MM.1S (cell line): ENCODE measurements around the gene LRRC1.

ENCODE experiments used
- DNase-seq: peaks from one replicate; pipeline ENCODE4 v3.0.0-alpha.2; 2015
- H2AFZ ChIP-seq: fragments of 300-600 bp; sonication (generic); 2 replicates; pipeline ENCODE4 v1.6.0; 2016; ENCODE audit warnings: antibody characterized with exemption, low read length
- H3F3A ChIP-seq: fragments of 300-600 bp; sonication (generic); 2 replicates; pipeline ENCODE4 v1.6.1; 2016; ENCODE audit warnings: mild to moderate bottlenecking, antibody characterized with exemption, low read length, moderate library complexity, mixed read lengths; ENCODE audit not compliant: insufficient read depth
- H3K27ac ChIP-seq: fragments of 300-600 bp; sonication (generic); 2 replicates; pipeline ENCODE4 v1.5.1; 2016; ENCODE audit warnings: mild to moderate bottlenecking, low read length
- H3K27me3 ChIP-seq: fragments of 300-600 bp; sonication (generic); replicated peaks from 2 replicates; pipeline ENCODE4 v1.6.0; 2016; ENCODE audit warnings: low read length; ENCODE audit not compliant: insufficient read depth
- H3K36me3 ChIP-seq: fragments of 300-600 bp; sonication (generic); replicated peaks from 2 replicates; pipeline ENCODE4 v1.6.1; 2016; ENCODE audit warnings: mild to moderate bottlenecking, low read length, mixed read lengths; ENCODE audit not compliant: insufficient read depth
- H3K4me1 ChIP-seq: fragments of 300-600 bp; sonication (generic); 2 replicates; pipeline ENCODE4 v1.6.1; 2016; ENCODE audit warnings: low read length, mixed read lengths
- H3K4me2 ChIP-seq: fragments of 300-600 bp; sonication (generic); 2 replicates; pipeline ENCODE4 v1.6.0; 2016; ENCODE audit warnings: low read depth, low read length
- H3K4me3 ChIP-seq: fragments of 300-600 bp; sonication (generic); 2 replicates; pipeline ENCODE4 v1.5.1; 2016; ENCODE audit warnings: low read length, mixed read lengths
- H3K79me2 ChIP-seq: fragments of 300-600 bp; sonication (generic); 2 replicates; pipeline ENCODE4 v1.6.1; 2016; ENCODE audit warnings: mixed run types, low read length, mixed read lengths
- H3K9ac ChIP-seq: fragments of 300-600 bp; sonication (generic); 2 replicates; pipeline ENCODE4 v1.6.1; 2016; ENCODE audit warnings: low read length, mixed read lengths
- H3K9me2 ChIP-seq: fragments of 300-600 bp; sonication (generic); replicated peaks from 2 replicates; pipeline ENCODE4 v1.6.1; 2016; ENCODE audit warnings: mild to moderate bottlenecking, low read length, mixed read lengths; ENCODE audit not compliant: insufficient read depth
- H3K9me3 ChIP-seq: fragments of 300-600 bp; sonication (generic); replicated peaks from 2 replicates; pipeline ENCODE4 v1.6.1; 2016; ENCODE audit warnings: mild to moderate bottlenecking, low read length, mixed read lengths; ENCODE audit not compliant: insufficient read depth
- H4K20me1 ChIP-seq: fragments of 300-600 bp; sonication (generic); 2 replicates; pipeline ENCODE4 v1.6.1; 2016; ENCODE audit warnings: mild to moderate bottlenecking, low read length, moderate library complexity, mixed read lengths; ENCODE audit not compliant: insufficient read depth
- EZH2 ChIP-seq: fragments of 300-600 bp; sonication (generic); optimal IDR thresholded peaks from 2 replicates; pipeline ENCODE3; 2017; ENCODE audit warnings: low read depth, mild to moderate bottlenecking, antibody characterized with exemption, low read length, mixed read lengths
- EZH2phosphoT487 ChIP-seq: fragments of 300-600 bp; sonication (generic); IDR thresholded peaks from 2 replicates; pipeline ENCODE4 v1.6.1; 2018; ENCODE audit warnings: antibody characterized with exemption, low read length
- TF ChIP-seq, protein P1 (sequence below): fragments of 300-600 bp; sonication (generic); IDR thresholded peaks from 2 replicates; pipeline ENCODE4 v1.5.1; 2016; ENCODE audit warnings: antibody characterized with exemption, low read length, mixed read lengths

Gene LRRC1

DNA sequence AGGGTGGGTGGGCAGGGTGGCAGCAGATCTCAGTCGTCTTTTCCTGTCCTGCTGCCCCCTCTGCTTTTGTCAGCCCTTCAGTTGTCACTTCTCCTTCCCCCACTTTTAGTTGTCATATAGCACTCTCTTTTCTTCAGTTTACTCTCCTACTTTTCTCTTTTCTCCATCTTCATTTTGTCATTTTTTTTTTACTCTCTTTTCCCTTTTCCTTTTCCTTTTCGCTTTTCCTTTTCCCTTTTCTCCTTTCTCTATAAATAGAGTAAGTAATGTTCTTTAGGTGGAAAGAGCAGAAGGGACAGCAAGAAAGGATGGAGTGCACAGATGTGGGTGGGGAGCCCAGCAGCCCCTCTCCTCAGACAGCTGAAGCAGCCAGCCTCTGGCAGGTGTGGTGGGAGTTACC lies 108.6 kb downstream of the LRRC1 start:
- Histone ChIP-seq H3K4me1 (no peaks in the 10 kb centered on the region), H3K36me3 (no peaks in the 10 kb centered on the region; the same call in 1 of the 2 replicates), H2AFZ (no peak overlapping the region), H3K9me2 (no peaks in the 10 kb centered on the region), H3K4me2 (no peak overlapping the region), H4K20me1 (no peaks in the 10 kb centered on the region), H3K27ac (no peak overlapping the region), H3K4me3 (no peak overlapping the region), H3K9ac (no peak overlapping the region), H3K79me2 (no peaks in the 10 kb centered on the region), H3K27me3 (no peaks in the 10 kb centered on the region), H3F3A (no peaks in the 10 kb centered on the region), H3K9me3 (no peaks in the 10 kb centered on the region)
- TF ChIP-seq, protein P1, sequence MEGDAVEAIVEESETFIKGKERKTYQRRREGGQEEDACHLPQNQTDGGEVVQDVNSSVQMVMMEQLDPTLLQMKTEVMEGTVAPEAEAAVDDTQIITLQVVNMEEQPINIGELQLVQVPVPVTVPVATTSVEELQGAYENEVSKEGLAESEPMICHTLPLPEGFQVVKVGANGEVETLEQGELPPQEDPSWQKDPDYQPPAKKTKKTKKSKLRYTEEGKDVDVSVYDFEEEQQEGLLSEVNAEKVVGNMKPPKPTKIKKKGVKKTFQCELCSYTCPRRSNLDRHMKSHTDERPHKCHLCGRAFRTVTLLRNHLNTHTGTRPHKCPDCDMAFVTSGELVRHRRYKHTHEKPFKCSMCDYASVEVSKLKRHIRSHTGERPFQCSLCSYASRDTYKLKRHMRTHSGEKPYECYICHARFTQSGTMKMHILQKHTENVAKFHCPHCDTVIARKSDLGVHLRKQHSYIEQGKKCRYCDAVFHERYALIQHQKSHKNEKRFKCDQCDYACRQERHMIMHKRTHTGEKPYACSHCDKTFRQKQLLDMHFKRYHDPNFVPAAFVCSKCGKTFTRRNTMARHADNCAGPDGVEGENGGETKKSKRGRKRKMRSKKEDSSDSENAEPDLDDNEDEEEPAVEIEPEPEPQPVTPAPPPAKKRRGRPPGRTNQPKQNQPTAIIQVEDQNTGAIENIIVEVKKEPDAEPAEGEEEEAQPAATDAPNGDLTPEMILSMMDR = no peak
- TF ChIP-seq EZH2phosphoT487 = no peak
- no peak for TF ChIP-seq EZH2
- no peak for DNase-seq

DNA sequence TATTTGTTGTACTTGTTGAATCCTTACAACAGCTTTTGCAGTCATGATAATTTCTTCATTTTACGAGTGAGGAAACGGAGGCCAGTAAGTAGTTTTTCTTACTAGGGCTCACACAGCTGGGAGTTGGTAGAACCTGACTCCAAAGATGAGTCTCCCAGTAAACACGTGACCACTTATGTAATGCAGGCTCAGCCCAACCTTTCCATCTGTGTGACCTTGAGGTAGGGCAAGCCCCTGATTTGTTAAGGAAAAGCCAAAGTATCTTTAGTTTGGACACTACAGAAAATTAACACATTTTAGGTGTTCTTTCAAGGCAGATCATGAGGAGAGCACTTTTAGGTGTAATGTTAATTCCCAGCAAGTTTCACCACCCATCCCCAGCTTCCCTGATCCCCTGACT lies 111.3 kb downstream of the LRRC1 start:
- H3K4me1 ChIP-seq = no peaks in the 10 kb centered on the region
- TF ChIP-seq EZH2phosphoT487 = no peak
- no peak for TF ChIP-seq EZH2
- TF ChIP-seq, protein P1 = no peak
- no peaks in the 10 kb centered on the region; the same call in 1 of the 2 replicates for H3K36me3 ChIP-seq

DNA sequence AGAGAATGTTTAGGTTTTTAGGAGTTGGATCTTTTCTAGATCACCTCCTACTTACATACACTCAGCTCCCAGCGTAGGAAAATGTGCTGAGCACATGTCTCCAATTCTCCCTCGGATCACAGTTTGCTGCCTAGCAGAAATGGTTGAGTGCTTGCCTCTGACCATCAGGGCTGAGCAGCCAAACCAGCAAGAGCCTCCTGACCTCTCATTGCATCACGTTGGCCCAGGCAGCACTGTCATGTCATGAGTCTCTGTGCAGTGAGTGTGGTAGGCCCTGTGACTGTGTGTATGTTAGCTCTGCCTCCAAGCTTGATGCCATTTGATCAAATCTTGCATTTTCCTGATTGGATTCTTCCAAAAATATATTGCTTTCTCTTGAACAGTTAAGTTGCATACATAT lies 112.0 kb downstream of the LRRC1 start:
- no peaks in the 10 kb centered on the region for H4K20me1 ChIP-seq

More for the DNA sequence above, 111.3 kb downstream of the LRRC1 start:
- Histone ChIP-seq H3K9me2 (no peaks in the 10 kb centered on the region), H3F3A (no peaks in the 10 kb centered on the region), H3K9ac (no peak overlapping the region), H3K27ac (no peak overlapping the region), H3K9me3 (no peaks in the 10 kb centered on the region), H2AFZ (no peak overlapping the region), H3K27me3 (no peaks in the 10 kb centered on the region), H3K79me2 (no peaks in the 10 kb centered on the region), H4K20me1 (no peaks in the 10 kb centered on the region), H3K4me2 (no peak overlapping the region), H3K4me3 (no peak overlapping the region)
- no peak for DNase-seq

DNA sequence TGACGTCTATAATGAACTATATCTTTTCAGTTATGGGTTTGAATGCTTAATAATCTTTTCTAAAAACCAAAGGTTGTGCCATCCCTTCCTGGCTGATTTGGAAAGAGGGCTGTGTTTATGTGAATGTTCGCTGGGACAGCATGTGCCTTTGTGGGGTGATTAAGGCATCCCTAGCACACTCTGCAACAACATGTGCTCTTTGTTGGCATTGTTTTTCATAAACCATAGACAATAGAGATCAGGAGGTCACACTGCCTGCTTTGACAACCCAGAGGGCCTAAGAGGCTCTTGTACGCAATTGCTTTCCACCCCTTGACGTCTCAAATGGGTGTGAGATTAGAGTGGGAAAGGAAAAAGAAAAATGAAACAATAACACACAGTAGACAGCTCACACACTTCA lies 116.0 kb downstream of the LRRC1 start:
- no peak for DNase-seq
- no peak overlapping the region for H3K27ac ChIP-seq
- no peak overlapping the region for H2AFZ ChIP-seq
- H3K9me3 ChIP-seq = no peaks in the 10 kb centered on the region
- H3K36me3 ChIP-seq = no peaks in the 10 kb centered on the region
- no peaks in the 10 kb centered on the region for H4K20me1 ChIP-seq
- H3K4me2 ChIP-seq = no peak overlapping the region
- H3K4me1 ChIP-seq = peaks cover 15% of the 10 kb centered on the region
- no peak overlapping the region for H3K9ac ChIP-seq
- no peaks in the 10 kb centered on the region for H3K9me2 ChIP-seq
- no peaks in the 10 kb centered on the region for H3K27me3 ChIP-seq
- H3F3A ChIP-seq = no peaks in the 10 kb centered on the region
- TF ChIP-seq EZH2 (no peak), EZH2phosphoT487 (no peak)
- TF ChIP-seq, protein P1 = no peak
- no peak overlapping the region for H3K4me3 ChIP-seq
- no peaks in the 10 kb centered on the region for H3K79me2 ChIP-seq

More for the DNA sequence above, 112.0 kb downstream of the LRRC1 start:
- Histone ChIP-seq H3K4me3 (no peak overlapping the region), H3K9ac (no peak overlapping the region), H3K9me2 (no peaks in the 10 kb centered on the region), H3K9me3 (no peaks in the 10 kb centered on the region), H3K27ac (no peak overlapping the region), H2AFZ (no peak overlapping the region), H3K27me3 (no peaks in the 10 kb centered on the region), H3K4me2 (no peak overlapping the region), H3K79me2 (no peaks in the 10 kb centered on the region), H3F3A (no peaks in the 10 kb centered on the region), H3K4me1 (no peaks in the 10 kb centered on the region), H3K36me3 (no peaks in the 10 kb centered on the region; the same call in 1 of the 2 replicates)
- no peak for DNase-seq
- no peak for TF ChIP-seq EZH2phosphoT487
